Upper lobe of left lung (tissue), 6 donors: ENCODE measurements around the gene ARHGAP45. TPM values are rescaled to one million over a fixed set of nuclear protein-coding genes. Genes with fewer than 3 reads are reported as not detected.
"Not testable (repeated sequence)": the region's sequence is repeated elsewhere in the genome, so short reads cannot be mapped to it uniquely, and the experiment has no call there.

Experiments used
- ATAC-seq, 2 donors: fragments of 200-7000 bp; cut with Tn5 transposase; one replicate each; pipeline ENCODE4 v1.9.1; 2022; ENCODE audit warnings: mild to moderate bottlenecking in 2 of 2, moderate library complexity in 2 of 2; ENCODE audit not compliant: low FRiP score in 2 of 2
- DNase-seq, 2 donors: peaks; one replicate each; pipeline ENCODE4 v3.0.0-alpha.2; 2019 to 2020
- H3K27ac ChIP-seq, 4 donors: fragments of 200-600 bp; sonication (generic); one replicate each; pipeline ENCODE4 v1.5.1; 2016 to 2019
- H3K27me3 ChIP-seq, 4 donors: fragments of 200-600 bp; sonication (generic); one replicate each; pipeline ENCODE4 v1.5.1; 2017 to 2019
- H3K36me3 ChIP-seq, 4 donors: fragments of 200-600 bp; sonication (generic); one replicate each; pipeline ENCODE4 v1.5.1; 2016 to 2019
- H3K4me1 ChIP-seq, 4 donors: fragments of 200-600 bp; sonication (generic); one replicate each; pipeline ENCODE4 v1.5.1; 2018 to 2019
- H3K4me3 ChIP-seq, 4 donors: fragments of 200-600 bp; sonication (generic); one replicate each; pipeline ENCODE4 v1.5.1; 2017 to 2019; ENCODE audit warnings: mild to moderate bottlenecking in 2 of 4, moderate library complexity in 1 of 4
- H3K9me3 ChIP-seq, 4 donors: fragments of 200-600 bp; sonication (generic); one replicate each; pipeline ENCODE4 v1.5.1; 2018 to 2019
- CTCF ChIP-seq, 6 experiments: fragments of 450-650 bp in 4 of 6; fragments of 200-600 bp in 2 of 6; sonication (generic) in 2 of 6; IDR thresholded peaks; one replicate each; pipeline ENCODE4 v1.5.1; 2016 to 2019; ENCODE audit warnings: antibody characterized with exemption in 6 of 6
- EP300 ChIP-seq, 4 donors: sonication (generic); formaldehyde crosslinking; IDR thresholded peaks; one replicate each; pipeline ENCODE4 v1.5.1; 2017; ENCODE audit warnings: antibody characterized with exemption in 4 of 4, control low read depth in 2 of 4
- POLR2A ChIP-seq, 4 donors: fragments of 450-650 bp; IDR thresholded peaks; one replicate each; pipeline ENCODE4 v1.5.1; 2016 to 2017; ENCODE audit warnings: antibody characterized with exemption in 4 of 4, mild to moderate bottlenecking in 2 of 4
- POLR2AphosphoS5 ChIP-seq, 2 donors: sonication (generic); formaldehyde crosslinking; IDR thresholded peaks; one replicate each; pipeline ENCODE4 v1.5.1; 2017; ENCODE audit warnings: antibody characterized with exemption in 2 of 2
- WGBS, 2 donors: methylation state at CpG; one replicate each; pipeline ENCODE4 v1.1.5; 2017 to 2018; 5-methylcytosine and 5-hydroxymethylcytosine counted together
- total RNA-seq, 6 donors: library from RNA; depleted of rRNA in 4 of 6; stranded (reverse); fragments of >200 nt in 4 of 6; gene quantifications; one replicate each; pipeline versions ENCODE4 v1.1.0 to v1.2.1, GENCODE V29; 2016 to 2021
- donor health status: DM: no; HTN: no; CAD: no; lungs with moderate emphysema.
- donor health status: DM: no; HTN: yes; CAD: no; lungs with severe emphysema.

Gene ARHGAP45
- total RNA-seq, 6 donors from 2014 or later, result 91.6 to 332 (median 123) TPM

- Histone ChIP-seq H3K27ac (peak overlapping the region; percentile 61 to 88 (median 80)), H3K36me3 (peaks cover 44 to 99% (median 97%) of the 10 kb centered on the region in 4 donors), H3K9me3 (no peaks in the 10 kb centered on the region), H3K4me1 (peaks cover 20 to 31% (median 23%) of the 10 kb centered on the region in 4 donors), H3K4me3 (no peak overlapping the region), H3K27me3 (no peaks in the 10 kb centered on the region)
- ATAC-seq (peak; percentile 92 to 93), DNase-seq (peak; percentile 97 to 98)
- 69 to 70% methylated on average over 10 to 19 of the region's 44 CpGs for WGBS, 2 donors
- TF ChIP-seq POLR2A (IDR thresholded peaks at IDR 0.05), result no peak
- peak in 1 of 2 donors; percentile 74 for TF ChIP-seq POLR2AphosphoS5 (IDR thresholded peaks at IDR 0.05)
- TF ChIP-seq CTCF (IDR thresholded peaks at IDR 0.05), result peak; percentile 89 to 98 (median 96)
Observed at GRCh38 chr19:1113030-1113985, 46.3 kb downstream of the ARHGAP45 start.

GRCh38 chr19:1113986-1114483 lies 47.1 kb downstream of the ARHGAP45 start:
- Histone ChIP-seq H3K27me3 (no peaks in the 10 kb centered on the region), H3K27ac (peak overlapping the region; percentile 61 to 88 (median 80)), H3K4me1 (peaks cover 20 to 31% (median 23%) of the 10 kb centered on the region in 4 donors), H3K36me3 (peaks cover 45 to 99% (median 97%) of the 10 kb centered on the region in 4 donors), H3K4me3 (no peak overlapping the region), H3K9me3 (no peaks in the 10 kb centered on the region)
- DNase-seq (peak in 1 of 2 donors; percentile 84), ATAC-seq (no peak)
- whole genome bisulfite sequencing, 2 donors, result 92 to 98% methylated on average over 23 to 25 of the region's 25 CpGs
- TF ChIP-seq CTCF (IDR thresholded peaks at IDR 0.05) (no peak), POLR2AphosphoS5 (IDR thresholded peaks at IDR 0.05) (no peak), POLR2A (IDR thresholded peaks at IDR 0.05) (no peak)

- H3K36me3 ChIP-seq, result peaks cover 49 to 99% (median 97%) of the 10 kb centered on the region in 4 donors
- H3K4me3 ChIP-seq, DNase-seq, H3K27me3 ChIP-seq, ATAC-seq, H3K9me3 ChIP-seq: not testable (repeated sequence)
- 92 to 98% methylated on average over 7 to 9 of the region's 9 CpGs for WGBS, 2 donors
- H3K27ac ChIP-seq, result peak overlapping the region in 2 of 4 donors; percentile 78 to 83
- peaks cover 20 to 31% (median 23%) of the 10 kb centered on the region in 4 donors for H3K4me1 ChIP-seq
Observed at GRCh38 chr19:1114728-1115127, 47.8 kb downstream of the ARHGAP45 start.

GRCh38 chr19:1115646-1116420 lies 48.9 kb downstream of the ARHGAP45 start:
- Histone ChIP-seq H3K9me3 (no peaks in the 10 kb centered on the region), H3K27me3 (no peaks in the 10 kb centered on the region), H3K4me3 (no peak overlapping the region), H3K27ac (no peak overlapping the region), H3K36me3 (peaks cover 58 to 99% (median 97%) of the 10 kb centered on the region in 4 donors), H3K4me1 (peaks cover 20 to 31% (median 23%) of the 10 kb centered on the region in 4 donors)
- TF ChIP-seq EP300 (IDR thresholded peaks at IDR 0.05) (no peak), POLR2A (IDR thresholded peaks at IDR 0.05) (no peak), POLR2AphosphoS5 (IDR thresholded peaks at IDR 0.05) (no peak), CTCF (IDR thresholded peaks at IDR 0.05) (no peak)
- DNase-seq (peak in 1 of 2 donors; percentile 71), ATAC-seq (no peak)
- WGBS, 2 donors, result 89 to 94% methylated on average over 24 to 35 of the region's 35 CpGs
